ENCODE data around the gene VWF.

VWF gene

DNA sequence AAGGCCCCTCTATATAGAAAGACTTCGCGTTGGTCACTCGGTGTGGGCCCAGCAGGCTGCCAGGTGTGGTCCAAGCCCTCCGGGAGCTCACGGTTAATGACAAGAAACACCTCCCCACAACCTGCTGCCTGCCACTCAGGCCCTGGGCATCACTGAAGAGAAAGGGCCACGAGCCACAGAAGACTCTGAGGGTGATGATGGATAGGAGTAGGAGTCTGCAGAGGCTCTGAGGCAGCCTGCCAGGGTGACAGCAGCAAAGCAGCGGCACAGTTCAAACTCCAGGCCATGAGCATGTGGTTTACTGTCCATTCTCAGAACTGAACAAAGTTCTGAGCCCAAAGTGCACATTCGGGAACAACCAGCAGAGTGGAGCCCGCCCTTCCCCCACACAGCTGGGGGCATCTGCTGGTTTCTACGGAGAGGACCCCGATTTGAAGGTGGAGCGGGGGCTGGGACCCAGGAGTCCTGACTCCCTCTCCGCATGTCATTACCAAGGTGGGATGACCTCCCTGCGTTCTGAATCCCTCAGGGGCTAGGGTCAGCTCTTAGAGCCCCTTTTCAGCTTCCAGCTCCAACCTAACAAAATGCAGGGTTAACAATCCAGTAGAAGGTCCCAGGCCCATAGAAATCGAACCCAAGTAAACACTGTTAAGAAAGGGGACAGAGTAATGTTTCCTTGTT is 65.8 kb downstream of the VWF start:
- DNase-seq (ENCODE audit: low read depth in 2 of 2) = no peak

DNA sequence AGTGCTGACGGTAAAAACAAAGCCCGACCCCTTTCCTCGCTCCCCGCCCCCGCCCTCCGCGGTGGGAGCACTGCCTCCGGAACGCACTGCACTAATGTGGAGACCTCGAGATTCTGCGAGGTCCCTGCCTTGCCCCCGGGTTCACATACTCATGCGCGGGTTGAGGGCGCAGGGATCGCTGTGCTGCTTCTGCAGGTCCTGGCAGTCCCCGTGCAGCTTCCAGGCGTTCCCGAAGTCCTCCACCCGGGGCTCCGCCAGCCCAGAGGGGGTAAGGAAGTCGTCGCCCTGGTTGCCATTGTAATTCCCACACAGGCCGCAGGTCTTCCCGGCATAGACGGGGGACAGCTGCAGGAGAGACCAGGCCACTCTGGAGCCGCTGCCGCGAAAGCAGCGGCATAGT is 66.8 kb downstream of the VWF start:
- DNase-seq (ENCODE audit: low read depth in 2 of 2) = no peak

GRCh38 chr12:6056406-6057240 is 67.8 kb downstream of the VWF start:
- DNase-seq (ENCODE audit: low read depth in 2 of 2) = no peak

DNA sequence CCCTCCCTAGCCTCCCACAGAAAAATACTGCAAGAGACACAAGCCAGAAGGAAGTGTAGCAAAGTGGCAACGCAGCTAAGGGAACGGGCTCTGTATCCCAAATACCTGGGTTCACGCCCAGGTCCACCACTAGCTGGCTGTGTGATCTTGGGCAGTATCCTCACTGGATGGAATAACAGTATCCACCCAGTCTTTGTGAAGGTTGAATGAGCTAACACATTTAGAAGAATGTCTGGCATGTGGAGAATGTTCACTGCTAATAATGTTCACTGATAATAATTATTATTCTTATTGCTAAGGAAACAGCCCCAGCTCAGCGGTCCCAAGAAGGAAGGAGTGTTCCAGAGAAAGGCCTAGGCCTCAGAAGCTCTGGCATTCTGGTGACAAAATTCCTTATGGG is 70.9 kb downstream of the VWF start:
- DNase-seq (ENCODE audit: low read depth in 2 of 2) = no peak

- no peak for DNase-seq (ENCODE audit: low read depth in 2 of 2)
Observed at GRCh38 chr12:6052940-6053329, 71.5 kb downstream of the VWF start.

DNA sequence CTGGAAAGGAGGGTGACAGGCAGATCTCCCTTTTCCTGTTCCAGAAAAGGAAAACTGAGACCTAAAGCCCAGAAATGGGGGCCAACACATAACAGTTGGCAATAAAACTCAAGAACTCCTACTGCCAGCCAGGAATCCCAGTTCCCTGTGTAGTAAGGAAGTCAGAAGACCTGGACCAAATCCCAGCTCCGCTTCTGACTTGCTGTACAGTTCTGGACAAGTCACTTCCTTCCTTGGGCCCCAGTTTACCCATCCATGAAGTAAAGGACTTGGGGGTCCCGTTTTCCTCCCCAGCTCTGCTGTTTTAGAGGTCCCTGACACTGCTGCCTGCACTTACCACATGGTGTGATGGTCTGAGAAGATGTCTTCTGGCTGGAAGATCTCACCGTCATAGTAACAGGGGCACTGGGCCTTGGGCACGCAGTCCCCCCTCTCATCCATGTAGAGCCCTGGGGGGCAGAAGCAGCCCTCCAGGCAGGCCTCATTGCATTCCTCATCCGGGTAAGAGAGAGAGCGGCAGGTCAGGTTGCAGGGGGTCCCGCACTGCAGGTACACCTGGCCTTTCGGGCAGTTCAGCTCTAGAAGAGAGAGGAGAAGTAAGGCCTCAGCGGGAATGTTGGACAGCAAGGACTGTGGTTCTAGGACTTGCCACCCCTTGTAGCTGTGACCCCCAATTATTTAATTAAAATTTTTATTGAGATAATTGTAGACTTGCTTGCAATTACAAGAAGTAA is 72.1 kb downstream of the VWF start:
- no peak for DNase-seq (ENCODE audit: low read depth in 2 of 2)

- DNase-seq (ENCODE audit: low read depth in 2 of 2) = no peak
Observed at GRCh38 chr12:6049992-6050391, 74.5 kb downstream of the VWF start.

GRCh38 chr12:6049587-6049986 is 74.9 kb downstream of the VWF start:
- DNase-seq (ENCODE audit: low read depth in 2 of 2) = no peak

DNA sequence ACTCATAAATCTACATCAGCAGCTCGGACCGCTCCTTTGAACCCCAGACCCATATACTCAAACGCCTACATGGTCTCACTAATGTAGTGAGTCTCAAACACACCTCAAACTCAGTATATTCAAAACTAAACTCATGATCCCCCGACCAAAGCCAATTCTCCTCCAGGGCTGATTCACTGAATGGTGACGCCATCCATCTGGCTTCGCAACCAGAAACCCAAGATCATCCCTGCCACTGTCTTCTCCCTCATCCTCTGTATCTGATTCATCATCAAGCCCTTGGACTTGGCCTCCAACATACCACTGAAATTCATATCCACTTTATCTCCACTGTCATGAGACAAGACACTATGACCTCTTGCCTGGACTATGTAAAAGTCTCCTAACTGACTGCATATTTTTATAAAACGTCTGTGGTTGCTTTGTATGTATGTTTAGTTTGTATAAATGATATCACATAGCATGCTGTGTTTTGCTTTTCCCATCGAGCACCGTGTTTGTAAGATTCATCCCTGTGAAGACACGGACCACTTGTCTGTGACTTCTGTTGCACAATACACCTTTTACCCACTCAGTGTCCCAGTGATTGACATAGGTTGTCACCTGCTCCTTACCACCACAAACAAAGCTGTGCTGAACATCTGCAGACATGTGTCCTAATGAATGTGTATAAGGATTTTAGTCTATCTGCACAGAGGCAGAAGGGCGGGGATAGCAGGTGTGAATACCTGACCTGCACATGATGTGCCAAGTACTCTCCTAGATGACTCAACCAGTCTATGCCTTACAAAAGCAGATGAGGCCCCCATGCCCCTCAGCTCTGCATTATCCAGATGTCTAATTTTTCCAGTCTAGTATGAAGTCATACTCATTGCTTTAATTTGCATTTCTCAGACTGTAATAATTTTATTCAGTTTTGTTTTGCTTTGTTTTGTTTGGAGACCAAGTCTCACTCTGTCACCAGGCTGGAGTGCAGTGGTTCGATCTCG is 76.9 kb downstream of the VWF start:
- DNase-seq (ENCODE audit: low read depth in 2 of 2) = no peak

DNA sequence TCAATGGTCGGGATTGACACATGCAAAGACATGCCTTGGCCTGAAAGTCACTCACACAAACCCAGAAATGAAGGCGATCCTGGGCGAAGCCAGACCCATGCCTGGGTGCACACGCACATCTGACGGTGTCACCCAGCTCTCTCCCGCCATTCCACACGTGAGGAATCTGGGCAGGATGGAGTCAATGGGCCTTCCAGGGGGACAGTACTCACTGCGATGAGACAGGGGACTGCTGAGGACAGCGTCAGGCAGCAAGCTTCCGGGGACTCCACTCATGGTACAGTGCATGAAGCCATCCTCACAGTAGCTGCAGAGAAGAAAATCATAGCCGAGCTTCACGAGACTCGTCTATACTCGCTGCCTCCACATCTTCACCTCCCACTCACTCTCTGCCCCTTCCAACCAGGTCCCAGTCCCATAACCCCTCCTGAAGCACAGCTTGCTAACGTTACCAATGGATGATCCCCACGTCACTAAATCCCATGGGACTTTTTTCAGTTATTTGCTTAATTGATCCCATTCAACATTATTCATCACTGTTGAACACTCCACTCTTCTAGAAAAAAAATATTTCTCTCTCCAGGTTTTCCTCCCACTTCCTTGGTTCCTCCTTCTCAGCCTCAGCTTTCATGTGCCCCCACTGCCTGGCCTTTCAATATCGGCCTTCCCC is 77.8 kb downstream of the VWF start:
- no peak for DNase-seq (ENCODE audit: low read depth in 2 of 2)

DNA sequence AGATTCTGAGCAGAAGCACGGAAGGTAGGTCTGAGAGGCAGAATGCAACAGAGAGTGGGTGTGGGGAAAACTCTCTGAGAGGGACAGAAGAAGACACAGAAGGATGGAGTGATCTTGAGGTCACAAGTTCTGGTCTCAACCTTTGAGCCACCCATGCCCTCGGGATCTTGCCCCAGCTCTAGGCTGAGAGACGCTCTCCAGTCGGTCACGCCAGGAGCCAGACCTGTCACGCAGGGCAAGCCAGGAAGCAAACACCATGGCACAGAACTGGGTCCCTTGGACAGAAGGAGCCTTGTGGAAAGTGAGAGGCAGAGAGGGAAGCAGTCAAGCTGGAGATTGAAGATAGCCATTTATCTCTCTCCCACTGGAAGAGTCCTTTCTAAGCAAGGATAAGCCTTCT is 79.0 kb downstream of the VWF start:
- no peak for DNase-seq (ENCODE audit: low read depth in 2 of 2)

GRCh38 chr12:6044082-6044481 is 80.4 kb downstream of the VWF start:
- no peak for DNase-seq (ENCODE audit: low read depth in 2 of 2)

GRCh38 chr12:6042446-6042845 is 82.0 kb downstream of the VWF start:
- no peak for DNase-seq (ENCODE audit: low read depth in 2 of 2)

DNA sequence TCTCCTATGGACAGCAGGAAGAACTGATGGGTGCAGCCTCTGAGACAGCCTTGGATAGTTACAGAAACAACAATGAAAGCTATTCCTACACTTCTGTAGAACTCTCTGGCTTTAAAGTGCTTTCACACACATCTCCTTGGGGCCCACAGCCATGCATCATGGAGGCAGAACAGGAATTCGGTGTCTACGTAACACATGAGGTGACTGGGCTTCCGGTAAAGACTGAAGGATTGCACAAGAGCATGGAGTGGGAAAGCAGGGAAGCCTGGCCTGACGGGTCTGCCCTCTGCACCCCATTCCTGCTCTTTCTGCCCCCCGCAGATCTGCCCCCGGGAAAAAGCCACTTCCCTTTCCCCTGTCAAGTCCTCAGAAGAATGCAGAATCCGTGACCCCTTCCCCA is 82.6 kb downstream of the VWF start:
- DNase-seq (ENCODE audit: low read depth in 2 of 2) = no peak

GRCh38 chr12:6040815-6041214 is 83.7 kb downstream of the VWF start:
- no peak for DNase-seq (ENCODE audit: low read depth in 2 of 2)

GRCh38 chr12:6039894-6040601 is 84.4 kb downstream of the VWF start:
- no peak for DNase-seq (ENCODE audit: low read depth in 2 of 2)

DNA sequence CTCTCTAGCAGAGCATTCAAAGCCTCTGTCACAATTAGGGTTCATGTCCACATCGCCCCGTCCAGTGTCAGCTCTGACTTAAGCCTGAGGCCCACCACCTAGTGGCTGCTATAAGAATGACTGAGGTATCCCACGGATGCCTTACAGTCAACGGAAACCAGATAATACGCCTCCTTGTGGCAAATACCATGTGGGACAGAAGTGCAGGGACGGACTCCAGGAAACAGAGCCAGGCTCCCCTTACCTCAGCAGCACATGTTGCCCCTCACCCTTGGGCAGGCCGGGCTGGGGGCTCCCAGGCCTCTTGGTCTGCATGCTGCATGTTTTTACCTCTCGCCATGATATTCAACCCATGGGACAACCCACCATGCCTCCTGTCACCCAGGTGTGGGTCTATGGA is 86.3 kb downstream of the VWF start:
- DNase-seq (ENCODE audit: low read depth in 2 of 2) = no peak

GRCh38 chr12:6037459-6037858 is 87.0 kb downstream of the VWF start:
- DNase-seq (ENCODE audit: low read depth in 2 of 2) = no peak

DNA sequence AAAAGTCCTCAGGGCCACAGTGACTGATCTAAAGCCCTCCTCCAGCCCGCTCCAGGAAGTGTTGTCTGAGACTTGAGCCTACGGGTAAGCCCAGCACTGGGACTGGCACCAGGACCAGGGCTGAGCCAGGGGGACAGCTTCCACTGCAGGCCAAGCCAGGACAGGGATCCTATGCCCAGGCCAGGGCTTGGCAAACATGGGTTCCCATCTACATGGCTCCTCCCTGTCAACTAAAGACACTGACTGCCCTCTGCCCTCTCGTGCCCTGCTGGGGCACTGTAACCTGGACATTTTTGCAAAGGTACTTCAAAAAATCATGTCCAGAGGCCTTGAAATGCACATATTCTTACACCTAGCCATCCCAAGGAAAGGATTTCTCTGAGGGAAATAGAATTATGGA is 88.0 kb downstream of the VWF start:
- DNase-seq (ENCODE audit: low read depth in 2 of 2) = no peak

DNA sequence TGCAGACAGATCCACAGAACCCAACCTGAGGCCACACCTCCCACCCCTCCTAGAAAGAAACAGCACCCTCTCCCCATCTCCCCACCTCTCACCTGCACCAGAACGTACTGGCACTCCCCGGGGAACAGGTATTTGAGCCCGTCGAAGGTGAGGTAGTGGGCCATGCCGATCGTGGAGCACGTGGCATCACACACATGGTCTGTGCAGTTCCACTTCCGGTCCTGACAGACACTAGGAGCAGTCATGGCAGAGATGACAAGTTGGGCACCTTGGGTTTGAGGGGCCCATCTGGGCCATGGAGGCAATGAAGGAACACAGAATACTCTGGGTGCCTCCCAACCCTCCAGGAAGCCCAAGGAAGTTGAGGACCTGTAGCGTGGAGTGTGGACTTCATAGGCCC is 89.9 kb downstream of the VWF start:
- no peak for DNase-seq (ENCODE audit: low read depth in 2 of 2)
